ENCODE measurements around the gene SMIM44.
"Not testable (repeated sequence)": the region's sequence is repeated elsewhere in the genome, so short reads cannot be mapped to it uniquely, and the experiment has no call there.

Gene SMIM44

GRCh38 chr19:3456925-3457527 is 26.2 kb downstream of the SMIM44 start:
- no peak for DNase-seq

GRCh38 chr19:3455960-3456601 is 27.2 kb downstream of the SMIM44 start:
- DNase-seq: no peak

GRCh38 chr19:3455393-3455955 is 27.8 kb downstream of the SMIM44 start:
- no peak for DNase-seq

GRCh38 chr19:3454656-3455392 is 28.4 kb downstream of the SMIM44 start:
- no peak for DNase-seq

GRCh38 chr19:3453840-3454239 is 29.4 kb downstream of the SMIM44 start:
- DNase-seq: no peak

- DNase-seq: not testable (repeated sequence)
Observed at GRCh38 chr19:3452942-3453214, 30.4 kb downstream of the SMIM44 start.

GRCh38 chr19:3452171-3452941 is 30.9 kb downstream of the SMIM44 start:
- no peak for DNase-seq

GRCh38 chr19:3451451-3451866 is 31.8 kb downstream of the SMIM44 start:
- DNase-seq: no peak

- no peak for DNase-seq
Observed at GRCh38 chr19:3450796-3451411, 32.3 kb downstream of the SMIM44 start.

GRCh38 chr19:3448616-3449334 is 34.5 kb downstream of the SMIM44 start:
- DNase-seq: no peak

GRCh38 chr19:3446657-3447056 is 36.6 kb downstream of the SMIM44 start:
- not testable (repeated sequence) for DNase-seq

GRCh38 chr19:3444695-3445234 is 38.5 kb downstream of the SMIM44 start:
- no peak for DNase-seq

GRCh38 chr19:3443840-3444694 is 39.2 kb downstream of the SMIM44 start:
- peak; percentile 85 for DNase-seq

- DNase-seq: no peak
Observed at GRCh38 chr19:3442487-3443071, 40.7 kb downstream of the SMIM44 start.

- DNase-seq: no peak
Observed at GRCh38 chr19:3441986-3442329, 41.3 kb downstream of the SMIM44 start.

GRCh38 chr19:3441089-3441985 is 41.9 kb downstream of the SMIM44 start:
- DNase-seq: no peak

- no peak for DNase-seq
Observed at GRCh38 chr19:3440082-3440481, 43.2 kb downstream of the SMIM44 start.

GRCh38 chr19:3434630-3435553 is 48.3 kb downstream of the SMIM44 start:
- DNase-seq: peak; percentile 90
